OCI-LY1 (cell line): ENCODE measurements around the gene SURF6.
"Not testable (repeated sequence)": the region's sequence is repeated elsewhere in the genome, so short reads cannot be mapped to it uniquely, and the experiment has no call there.

Experiments used
- H2AFZ ChIP-seq: fragments of 200-600 bp; sonication (generic), shearing (Covaris generic); 2 replicates; pipeline ENCODE4 v1.6.0; 2014; ENCODE audit warnings: antibody characterized with exemption, mild to moderate bottlenecking, low read length
- H3F3A ChIP-seq: fragments of 200-600 bp; sonication (generic), shearing (Covaris generic); 2 replicates; pipeline ENCODE4 v1.6.0; 2014; ENCODE audit warnings: mild to moderate bottlenecking, antibody characterized with exemption, low read length, moderate library complexity; ENCODE audit not compliant: insufficient read depth
- H3K27ac ChIP-seq: fragments of 200-600 bp; sonication (generic); 2 replicates; pipeline ENCODE4 v1.5.1; 2014; ENCODE audit warnings: low read length, mixed run types, mild to moderate bottlenecking, low read depth; ENCODE audit not compliant: poor library complexity, severe bottlenecking
- H3K27me3 ChIP-seq: fragments of 200-600 bp; sonication (generic); 2 replicates; pipeline ENCODE4 v1.6.0; 2014; ENCODE audit warnings: antibody characterized with exemption, mild to moderate bottlenecking, low read length, moderate library complexity; ENCODE audit not compliant: insufficient read depth
- H3K36me3 ChIP-seq: fragments of 200-600 bp; sonication (generic); 2 replicates; pipeline ENCODE4 v1.6.1; 2014; ENCODE audit warnings: mild to moderate bottlenecking, antibody characterized with exemption, low read length, moderate library complexity, mixed read lengths; ENCODE audit not compliant: insufficient read depth
- H3K4me1 ChIP-seq: fragments of 200-600 bp; sonication (generic); 2 replicates; pipeline ENCODE4 v1.5.1; 2014; ENCODE audit warnings: mild to moderate bottlenecking, low read length, moderate library complexity; ENCODE audit not compliant: insufficient read depth, severe bottlenecking
- H3K4me2 ChIP-seq: fragments of 200-600 bp; sonication (generic), shearing (Covaris generic); 2 replicates; pipeline ENCODE4 v1.6.1; 2014; ENCODE audit warnings: low read length
- H3K4me3 ChIP-seq: fragments of 200-600 bp; sonication (generic); 2 replicates; pipeline ENCODE4 v1.5.1; 2014; ENCODE audit warnings: low read length, low read depth, mild to moderate bottlenecking, mixed read lengths; ENCODE audit not compliant: poor library complexity, severe bottlenecking
- H3K79me2 ChIP-seq: fragments of 200-600 bp; shearing (Covaris generic); 2 replicates; pipeline ENCODE4 v1.6.1; 2016; ENCODE audit warnings: mixed run types, low read length, mixed read lengths; ENCODE audit not compliant: insufficient read depth
- H3K9ac ChIP-seq: fragments of 200-600 bp; sonication (generic), shearing (Covaris generic); 2 replicates; pipeline ENCODE4 v1.6.1; 2014; ENCODE audit warnings: mild to moderate bottlenecking, low read length, mixed read lengths
- H3K9me2 ChIP-seq: fragments of 200-600 bp; sonication (generic), shearing (Covaris generic); 2 replicates; pipeline ENCODE4 v1.6.1; 2014; ENCODE audit warnings: low read depth, mild to moderate bottlenecking, low read length, mixed read lengths
- H3K9me3 ChIP-seq: fragments of 200-600 bp; shearing (Covaris generic); 2 replicates; pipeline ENCODE4 v1.6.1; 2014; ENCODE audit warnings: low read length, mixed read lengths
- H4K20me1 ChIP-seq: fragments of 200-600 bp; sonication (generic), shearing (Covaris generic); 2 replicates; pipeline ENCODE4 v1.6.0; 2016; ENCODE audit warnings: mild to moderate bottlenecking, low read length; ENCODE audit not compliant: insufficient read depth
- CTCF ChIP-seq: fragments of 200-600 bp; sonication (generic), shearing (Covaris generic); IDR thresholded peaks from 2 replicates; pipeline ENCODE4 v1.5.1; 2017; ENCODE audit warnings: mild to moderate bottlenecking, antibody characterized with exemption, low read length, moderate library complexity, mixed read lengths
- EZH2 ChIP-seq: fragments of 200-600 bp; sonication (generic), shearing (Covaris generic); IDR thresholded peaks from 2 replicates; pipeline ENCODE4 v1.8.0; 2017; ENCODE audit warnings: borderline replicate concordance, mixed run types, mild to moderate bottlenecking, antibody characterized with exemption, low read length, moderate library complexity, mixed read lengths

The SURF6 gene

GRCh38 chr9:133320421-133320881 lies 15.5 kb downstream of the SURF6 start:
- no peaks in the 10 kb centered on the region for H3K9me2 ChIP-seq
- no peak overlapping the region for H3K4me2 ChIP-seq
- TF ChIP-seq CTCF = no peak
- TF ChIP-seq EZH2 = no peak
- H3K4me3 ChIP-seq = no peak overlapping the region
- H3K4me1 ChIP-seq = no peaks in the 10 kb centered on the region
- no peaks in the 10 kb centered on the region for H3K79me2 ChIP-seq
- H3K9me3 ChIP-seq = no peaks in the 10 kb centered on the region
- no peak overlapping the region for H3K9ac ChIP-seq
- H3K27me3 ChIP-seq = peaks cover 11% of the 10 kb centered on the region; the same call in 1 of the 2 replicates
- H2AFZ ChIP-seq = no peak overlapping the region
- no peaks in the 10 kb centered on the region for H4K20me1 ChIP-seq
- H3K36me3 ChIP-seq = no peaks in the 10 kb centered on the region
- H3K27ac ChIP-seq = no peak overlapping the region
- no peaks in the 10 kb centered on the region for H3F3A ChIP-seq

- not testable (repeated sequence) for H3K9me2 ChIP-seq, H3K4me3 ChIP-seq, H3K36me3 ChIP-seq, H3K4me2 ChIP-seq, H3K4me1 ChIP-seq, H3K27me3 ChIP-seq, H3K79me2 ChIP-seq, H3K9me3 ChIP-seq, H3F3A ChIP-seq, H3K9ac ChIP-seq, H2AFZ ChIP-seq, H4K20me1 ChIP-seq, H3K27ac ChIP-seq
Observed at GRCh38 chr9:133317551-133317950, 18.4 kb downstream of the SURF6 start.

- Histone ChIP-seq H3K4me1 (no peaks in the 10 kb centered on the region), H4K20me1 (no peaks in the 10 kb centered on the region), H2AFZ (no peak overlapping the region), H3K27ac (no peak overlapping the region), H3K36me3 (no peaks in the 10 kb centered on the region), H3K9me3 (no peaks in the 10 kb centered on the region), H3K79me2 (no peaks in the 10 kb centered on the region), H3K9me2 (no peaks in the 10 kb centered on the region), H3F3A (no peaks in the 10 kb centered on the region), H3K9ac (no peak overlapping the region), H3K4me2 (no peak overlapping the region), H3K4me3 (no peak overlapping the region), H3K27me3 (no peaks in the 10 kb centered on the region; the same call in 1 of the 2 replicates)
- TF ChIP-seq EZH2 = no peak
- TF ChIP-seq CTCF = no peak
Observed at GRCh38 chr9:133315997-133316396, 20.0 kb downstream of the SURF6 start.

- Histone ChIP-seq H2AFZ (no peak overlapping the region), H3K27me3 (peaks cover 14% of the 10 kb centered on the region; the same call in 1 of the 2 replicates), H4K20me1 (no peaks in the 10 kb centered on the region), H3K9me2 (no peaks in the 10 kb centered on the region), H3K4me1 (no peaks in the 10 kb centered on the region), H3K9ac (no peak overlapping the region), H3K9me3 (no peaks in the 10 kb centered on the region), H3K4me2 (no peak overlapping the region), H3K27ac (no peak overlapping the region), H3K36me3 (no peaks in the 10 kb centered on the region), H3K79me2 (no peaks in the 10 kb centered on the region), H3F3A (no peaks in the 10 kb centered on the region), H3K4me3 (no peak overlapping the region)
- TF ChIP-seq EZH2 (no peak), CTCF (no peak)
Observed at GRCh38 chr9:133309608-133310007, 26.4 kb downstream of the SURF6 start.
